ENCODE results near the gene AGBL4. TPM values are rescaled to one million over a fixed set of nuclear protein-coding genes. Genes with fewer than 3 reads are reported as not detected.

Gene AGBL4
- total RNA-seq, 3 donors from 2014 or later: 0.46 to 0.57 TPM; not detected in 1

DNA sequence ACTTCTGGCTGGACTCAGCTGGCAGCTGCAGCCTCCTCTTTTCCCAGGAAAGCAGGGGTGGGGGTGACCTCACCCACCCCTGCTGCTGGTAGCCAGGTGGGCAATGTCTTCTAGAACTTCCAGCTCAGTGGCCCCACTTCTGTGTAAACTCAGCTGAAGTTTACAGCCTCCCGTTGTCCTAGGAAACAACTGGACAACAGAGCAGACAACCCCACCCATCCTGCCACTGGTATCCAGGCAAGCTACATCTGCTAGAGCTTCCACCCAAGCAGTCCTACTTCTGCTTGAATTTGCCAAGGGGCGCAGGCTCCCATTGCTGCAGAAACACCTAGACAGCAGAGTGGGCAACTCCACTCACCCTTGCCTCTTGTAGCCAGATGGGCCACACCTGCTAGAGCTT, 937.4 kb downstream of the AGBL4 start:
- Histone ChIP-seq H3K4me3 (no peak overlapping the region), H3K9me3 (peaks cover 4% of the 10 kb centered on the region), H3K36me3 (ENCODE audit: low read depth) (no peaks in the 10 kb centered on the region), H3K4me1 (ENCODE audit: low read depth) (no peaks in the 10 kb centered on the region)
- DNase-seq (no peak), ATAC-seq (no peak)
- TF ChIP-seq, protein P1, sequence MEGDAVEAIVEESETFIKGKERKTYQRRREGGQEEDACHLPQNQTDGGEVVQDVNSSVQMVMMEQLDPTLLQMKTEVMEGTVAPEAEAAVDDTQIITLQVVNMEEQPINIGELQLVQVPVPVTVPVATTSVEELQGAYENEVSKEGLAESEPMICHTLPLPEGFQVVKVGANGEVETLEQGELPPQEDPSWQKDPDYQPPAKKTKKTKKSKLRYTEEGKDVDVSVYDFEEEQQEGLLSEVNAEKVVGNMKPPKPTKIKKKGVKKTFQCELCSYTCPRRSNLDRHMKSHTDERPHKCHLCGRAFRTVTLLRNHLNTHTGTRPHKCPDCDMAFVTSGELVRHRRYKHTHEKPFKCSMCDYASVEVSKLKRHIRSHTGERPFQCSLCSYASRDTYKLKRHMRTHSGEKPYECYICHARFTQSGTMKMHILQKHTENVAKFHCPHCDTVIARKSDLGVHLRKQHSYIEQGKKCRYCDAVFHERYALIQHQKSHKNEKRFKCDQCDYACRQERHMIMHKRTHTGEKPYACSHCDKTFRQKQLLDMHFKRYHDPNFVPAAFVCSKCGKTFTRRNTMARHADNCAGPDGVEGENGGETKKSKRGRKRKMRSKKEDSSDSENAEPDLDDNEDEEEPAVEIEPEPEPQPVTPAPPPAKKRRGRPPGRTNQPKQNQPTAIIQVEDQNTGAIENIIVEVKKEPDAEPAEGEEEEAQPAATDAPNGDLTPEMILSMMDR (IDR thresholded peaks at IDR 0.05): no peak
- intact Hi-C loops (cut with DNase I, micrococcal nuclease): no loop called here

DNA sequence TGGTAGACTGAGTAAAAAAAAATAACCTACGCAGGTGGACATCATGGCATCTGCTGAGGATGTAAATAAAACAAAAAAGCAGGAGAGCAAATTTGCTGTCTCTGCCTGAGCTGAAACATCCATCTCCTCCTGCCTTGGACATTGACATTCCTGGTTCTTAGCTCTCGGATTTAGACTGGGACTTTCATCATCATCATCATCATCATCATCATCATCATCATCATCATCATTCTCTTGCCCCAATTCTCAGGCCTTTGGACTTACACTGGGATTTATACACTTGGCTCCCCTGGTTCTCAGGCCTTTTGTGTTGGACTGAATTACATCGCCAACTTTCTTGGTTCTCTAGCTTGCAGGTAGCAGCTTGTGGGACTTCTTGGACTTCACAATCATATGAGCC, 938.7 kb downstream of the AGBL4 start:
- no peak for DNase-seq
- Histone ChIP-seq H3K36me3 (ENCODE audit: low read depth) (no peaks in the 10 kb centered on the region), H3K4me1 (ENCODE audit: low read depth) (no peaks in the 10 kb centered on the region), H3K9me3 (peaks cover 4% of the 10 kb centered on the region), H3K4me3 (no peak overlapping the region)
- intact Hi-C loops (cut with DNase I, micrococcal nuclease): no loop called here
- TF ChIP-seq, protein P1 (IDR thresholded peaks at IDR 0.05): no peak
- ATAC-seq: no peak

DNA sequence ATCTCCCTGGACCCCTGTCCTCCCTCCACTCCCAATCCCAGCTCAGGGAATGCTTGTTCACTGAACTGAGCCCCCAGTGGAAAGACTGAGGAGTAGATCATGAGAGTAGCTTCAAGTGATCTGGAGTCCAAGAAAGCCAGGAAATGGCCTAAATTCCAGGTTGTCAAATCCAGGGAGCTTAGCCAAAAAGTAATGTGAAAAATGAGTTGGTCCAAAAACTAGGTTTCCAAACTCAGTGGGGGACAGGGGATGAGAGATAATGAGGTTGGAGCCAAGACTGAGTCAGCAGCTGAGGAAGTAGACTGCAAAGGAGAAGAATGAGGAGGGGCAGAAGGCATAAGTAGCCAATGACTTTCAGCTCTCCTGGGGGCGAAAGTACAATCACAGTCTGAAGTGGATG, 963.0 kb downstream of the AGBL4 start:
- Histone ChIP-seq H3K4me1 (ENCODE audit: low read depth) (no peaks in the 10 kb centered on the region), H3K36me3 (ENCODE audit: low read depth) (no peaks in the 10 kb centered on the region), H3K4me3 (no peak overlapping the region), H3K9me3 (no peaks in the 10 kb centered on the region)
- ATAC-seq: no peak
- TF ChIP-seq, protein P1 (IDR thresholded peaks at IDR 0.05): no peak
- intact Hi-C loops (cut with DNase I, micrococcal nuclease): no loop called here
- DNase-seq: no peak

DNA sequence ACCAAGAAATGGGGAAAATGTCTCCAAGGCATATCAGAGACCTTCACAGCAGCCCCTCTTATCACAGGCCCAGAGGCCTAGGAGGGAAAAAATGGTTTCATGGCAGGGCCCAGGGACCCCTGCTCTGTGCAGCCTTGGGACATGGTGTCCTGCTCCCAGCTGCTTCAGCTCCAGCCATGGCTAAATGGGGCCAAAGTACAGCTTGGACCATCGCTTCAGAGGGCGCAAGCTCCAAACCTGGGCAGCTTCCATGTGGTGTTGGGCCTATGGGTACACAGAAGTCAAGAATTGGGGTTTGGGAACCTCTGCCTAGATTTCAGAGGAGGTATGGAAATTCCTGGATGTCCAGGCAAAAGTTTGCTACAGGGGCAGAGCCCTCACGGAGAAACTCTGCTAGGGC, 964.7 kb downstream of the AGBL4 start:
- ATAC-seq (no peak), DNase-seq (no peak)
- intact Hi-C loops (cut with DNase I, micrococcal nuclease): no loop called here

DNA sequence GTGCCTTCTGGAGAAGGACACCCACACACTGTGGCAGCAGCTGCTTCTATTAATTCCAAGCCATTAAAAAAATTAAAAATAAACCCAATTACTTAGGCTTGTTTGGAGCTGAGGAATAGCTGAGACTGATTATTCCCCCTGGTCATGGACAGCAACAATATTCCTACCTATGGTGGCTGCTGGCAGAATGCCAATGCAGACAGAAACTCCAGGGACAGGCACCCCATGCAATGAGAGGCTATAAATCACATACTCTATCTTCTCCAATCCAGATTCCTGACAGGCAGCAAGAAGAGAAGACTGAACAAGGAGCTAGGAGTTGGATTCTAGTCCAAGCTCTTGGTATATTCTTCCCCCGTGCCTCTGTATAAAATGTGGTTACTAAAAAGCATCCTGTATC, 971.7 kb downstream of the AGBL4 start:
- no peak for DNase-seq
- intact Hi-C loops (cut with DNase I, micrococcal nuclease): no loop called here
- H3K4me3 ChIP-seq: no peak overlapping the region
- no peaks in the 10 kb centered on the region for H3K4me1 ChIP-seq (ENCODE audit: low read depth)
- ATAC-seq: no peak
- H3K36me3 ChIP-seq (ENCODE audit: low read depth): no peaks in the 10 kb centered on the region
- TF ChIP-seq, protein P1 (IDR thresholded peaks at IDR 0.05): no peak
- H3K9me3 ChIP-seq: no peaks in the 10 kb centered on the region

More for the DNA sequence above, 964.7 kb downstream of the AGBL4 start:
- Histone ChIP-seq H3K4me3 (no peak overlapping the region), H3K36me3 (ENCODE audit: low read depth) (no peaks in the 10 kb centered on the region), H3K9me3 (no peaks in the 10 kb centered on the region), H3K4me1 (ENCODE audit: low read depth) (no peaks in the 10 kb centered on the region)
- TF ChIP-seq, protein P1 (IDR thresholded peaks at IDR 0.05): no peak

DNA sequence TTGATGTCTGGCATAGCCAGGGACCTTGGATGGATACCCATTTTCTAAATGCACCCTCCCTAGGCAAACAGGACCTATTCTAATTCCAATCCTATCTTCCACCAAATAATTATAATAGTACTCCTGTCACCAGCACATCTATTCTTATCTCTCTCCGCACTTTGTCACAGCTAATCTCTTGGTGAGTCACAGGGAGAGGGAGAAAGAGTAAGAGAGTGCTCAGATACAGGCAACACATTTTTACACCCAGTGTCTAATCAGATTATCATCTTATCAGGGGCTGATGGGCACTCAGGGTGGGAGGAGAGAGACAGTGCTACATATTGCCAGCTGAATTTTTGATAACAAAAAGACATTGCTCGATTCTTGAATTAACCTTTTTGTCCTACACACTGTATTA, 972.1 kb downstream of the AGBL4 start:
- ATAC-seq: no peak
- no peaks in the 10 kb centered on the region for H3K4me1 ChIP-seq (ENCODE audit: low read depth)
- TF ChIP-seq, protein P1 (IDR thresholded peaks at IDR 0.05): no peak
- H3K4me3 ChIP-seq: no peak overlapping the region
- no peak for DNase-seq
- no peaks in the 10 kb centered on the region for H3K36me3 ChIP-seq (ENCODE audit: low read depth)
- intact Hi-C loops (cut with DNase I, micrococcal nuclease): no loop called here
- H3K9me3 ChIP-seq: no peaks in the 10 kb centered on the region
